ENCODE measurements around the gene RMC1. TPM values are rescaled to one million over a fixed set of nuclear protein-coding genes. Genes with fewer than 3 reads are reported as not detected.
A peak's percentile ranks its signal among the peaks of the same experiment; 100 is the strongest.
"Not testable (repeated sequence)": the region's sequence is repeated elsewhere in the genome, so short reads cannot be mapped to it uniquely, and the experiment has no call there.

The RMC1 gene
- total RNA-seq, 1 experiment from 2014 or later, result 39.8 TPM

DNA sequence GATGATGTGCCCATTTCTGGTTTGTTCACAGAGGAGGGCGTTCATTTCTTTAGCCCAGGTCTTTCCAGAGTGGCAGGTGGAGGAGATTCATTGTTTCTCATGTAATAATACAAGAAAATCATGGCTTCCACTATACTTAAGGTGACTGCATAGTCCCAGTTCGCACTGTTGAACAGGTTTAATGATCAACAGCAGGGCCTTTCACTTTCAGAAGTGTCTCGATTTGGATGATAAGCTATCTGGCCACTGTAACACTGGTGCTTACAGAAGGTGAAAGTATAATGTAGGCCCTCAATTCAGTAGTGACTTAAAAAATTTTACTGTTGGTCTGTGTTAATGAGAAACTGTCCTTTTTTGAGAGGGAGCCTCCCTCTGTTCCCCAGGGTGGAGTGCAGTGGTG, 1.4 kb downstream of the RMC1 start:
- peak overlapping the region; percentile 76 for H3K4me3 ChIP-seq (ENCODE audit: low read depth, low read length, poor library complexity, severe bottlenecking)
- no TSS peak for BruUV-seq (replicated peaks)
- no peak for DNase-seq (ENCODE audit: low spot score)
- no peaks in the 10 kb centered on the region for H3K9me3 ChIP-seq (ENCODE audit: low read depth, low read length, poor library complexity, severe bottlenecking)
- intact Hi-C loops (cut with micrococcal nuclease; ENCODE audit: unreplicated experiment), result loop anchor here (10.0 kb wide), 2 partner anchors 630 to 680 kb away; partner anchors contain the start of gene CABYR
- no peak for TF ChIP-seq EZH2 (IDR thresholded peaks at IDR 0.05; ENCODE audit: borderline replicate concordance, low read depth, low read length, poor library complexity, severe bottlenecking)
- TF ChIP-seq, protein P1, sequence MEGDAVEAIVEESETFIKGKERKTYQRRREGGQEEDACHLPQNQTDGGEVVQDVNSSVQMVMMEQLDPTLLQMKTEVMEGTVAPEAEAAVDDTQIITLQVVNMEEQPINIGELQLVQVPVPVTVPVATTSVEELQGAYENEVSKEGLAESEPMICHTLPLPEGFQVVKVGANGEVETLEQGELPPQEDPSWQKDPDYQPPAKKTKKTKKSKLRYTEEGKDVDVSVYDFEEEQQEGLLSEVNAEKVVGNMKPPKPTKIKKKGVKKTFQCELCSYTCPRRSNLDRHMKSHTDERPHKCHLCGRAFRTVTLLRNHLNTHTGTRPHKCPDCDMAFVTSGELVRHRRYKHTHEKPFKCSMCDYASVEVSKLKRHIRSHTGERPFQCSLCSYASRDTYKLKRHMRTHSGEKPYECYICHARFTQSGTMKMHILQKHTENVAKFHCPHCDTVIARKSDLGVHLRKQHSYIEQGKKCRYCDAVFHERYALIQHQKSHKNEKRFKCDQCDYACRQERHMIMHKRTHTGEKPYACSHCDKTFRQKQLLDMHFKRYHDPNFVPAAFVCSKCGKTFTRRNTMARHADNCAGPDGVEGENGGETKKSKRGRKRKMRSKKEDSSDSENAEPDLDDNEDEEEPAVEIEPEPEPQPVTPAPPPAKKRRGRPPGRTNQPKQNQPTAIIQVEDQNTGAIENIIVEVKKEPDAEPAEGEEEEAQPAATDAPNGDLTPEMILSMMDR (conservative IDR thresholded peaks at IDR 0.05; ENCODE audit: low read depth, low read length), result no peak
- ChIA-PET POLR2A (ENCODE audit: low non-redundant PET) (no interaction called here), CTCF (no interaction called here)
- no peak overlapping the region for H3K27ac ChIP-seq (ENCODE audit: low read depth, low read length, poor library complexity, severe bottlenecking)
- no peaks in the 10 kb centered on the region for H3K27me3 ChIP-seq (replicated peaks; ENCODE audit: insufficient read depth, low read depth, low read length, poor library complexity)
- peaks cover 10% of the 10 kb centered on the region for H3K4me1 ChIP-seq (ENCODE audit: insufficient read depth, low read length, poor library complexity, severe bottlenecking)
- no peaks in the 10 kb centered on the region for H3K36me3 ChIP-seq (ENCODE audit: insufficient read depth, low read length, poor library complexity, severe bottlenecking)

DNA sequence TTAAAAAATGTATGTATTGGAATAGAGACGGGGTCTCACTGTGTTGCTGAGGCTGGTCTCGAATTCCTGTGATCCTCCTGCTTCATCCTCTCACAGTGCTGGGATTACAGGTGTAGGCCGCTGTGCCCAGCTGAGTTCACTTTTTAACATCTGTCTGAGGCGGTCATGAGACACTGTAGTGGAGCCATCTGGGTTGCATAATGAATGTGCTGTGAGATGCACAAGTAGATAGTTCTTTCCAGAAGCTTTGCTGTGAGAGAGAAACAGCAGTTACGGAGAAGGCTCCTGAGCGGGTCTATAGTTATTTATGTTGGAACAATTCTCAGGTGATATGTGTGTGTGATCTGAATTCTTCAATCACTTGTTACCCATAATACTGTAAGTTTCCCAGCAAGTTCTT, 3.1 kb downstream of the RMC1 start:
- no peak for DNase-seq (ENCODE audit: low spot score)
- ChIA-PET CTCF (no interaction called here), POLR2A (ENCODE audit: low non-redundant PET) (no interaction called here)
- H3K4me3 ChIP-seq (ENCODE audit: low read depth, low read length, poor library complexity, severe bottlenecking), result no peak overlapping the region
- H3K9me3 ChIP-seq (ENCODE audit: low read depth, low read length, poor library complexity, severe bottlenecking), result no peaks in the 10 kb centered on the region
- TF ChIP-seq EZH2 (IDR thresholded peaks at IDR 0.05; ENCODE audit: borderline replicate concordance, low read depth, low read length, poor library complexity, severe bottlenecking), result no peak
- TF ChIP-seq, protein P1 (conservative IDR thresholded peaks at IDR 0.05; ENCODE audit: low read depth, low read length), result no peak
- peaks cover 10% of the 10 kb centered on the region for H3K36me3 ChIP-seq (ENCODE audit: insufficient read depth, low read length, poor library complexity, severe bottlenecking)
- H3K4me1 ChIP-seq (ENCODE audit: insufficient read depth, low read length, poor library complexity, severe bottlenecking), result peaks cover 10% of the 10 kb centered on the region
- no TSS peak for BruUV-seq (replicated peaks)
- H3K27ac ChIP-seq (ENCODE audit: low read depth, low read length, poor library complexity, severe bottlenecking), result no peak overlapping the region
- intact Hi-C loops (cut with micrococcal nuclease; ENCODE audit: unreplicated experiment), result loop anchor here (10.0 kb wide), 2 partner anchors 628 to 682 kb away; partner anchors contain the start of gene CABYR
- H3K27me3 ChIP-seq (replicated peaks; ENCODE audit: insufficient read depth, low read depth, low read length, poor library complexity), result no peaks in the 10 kb centered on the region

DNA sequence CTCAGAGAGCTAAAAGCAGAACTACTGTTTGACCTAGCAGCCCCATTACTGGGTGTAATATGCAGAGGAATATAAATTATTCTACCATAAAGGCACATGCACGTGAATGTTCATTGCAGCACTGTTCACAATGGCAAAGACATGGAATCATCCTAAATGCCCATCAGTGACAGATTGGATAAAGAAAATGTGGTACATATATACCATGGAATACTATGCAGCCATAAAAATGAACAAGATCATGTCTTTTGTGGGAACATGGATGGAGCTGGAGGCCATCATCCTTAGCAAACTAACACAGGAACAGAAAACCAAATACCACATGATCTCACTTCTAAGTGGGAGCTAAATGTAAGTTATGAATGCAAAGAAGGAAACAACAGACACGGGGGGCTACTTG, 7.6 kb downstream of the RMC1 start:
- intact Hi-C loops (cut with micrococcal nuclease; ENCODE audit: unreplicated experiment); H3K9me3 ChIP-seq (ENCODE audit: low read depth, low read length, poor library complexity, severe bottlenecking); H3K27ac ChIP-seq (ENCODE audit: low read depth, low read length, poor library complexity, severe bottlenecking); H3K4me3 ChIP-seq (ENCODE audit: low read depth, low read length, poor library complexity, severe bottlenecking); H3K4me1 ChIP-seq (ENCODE audit: insufficient read depth, low read length, poor library complexity, severe bottlenecking); BruUV-seq (replicated peaks); POLR2A ChIA-PET (ENCODE audit: low non-redundant PET); DNase-seq (ENCODE audit: low spot score); H3K27me3 ChIP-seq (replicated peaks; ENCODE audit: insufficient read depth, low read depth, low read length, poor library complexity): not testable (repeated sequence)
- peaks cover 10% of the 10 kb centered on the region for H3K36me3 ChIP-seq (ENCODE audit: insufficient read depth, low read length, poor library complexity, severe bottlenecking)
- CTCF ChIA-PET, result interaction anchor here (0.6 kb wide), 2 partner anchors 12 to 562 kb away, joined by 3 read pairs; no protein-coding TSS in a partner anchor

DNA sequence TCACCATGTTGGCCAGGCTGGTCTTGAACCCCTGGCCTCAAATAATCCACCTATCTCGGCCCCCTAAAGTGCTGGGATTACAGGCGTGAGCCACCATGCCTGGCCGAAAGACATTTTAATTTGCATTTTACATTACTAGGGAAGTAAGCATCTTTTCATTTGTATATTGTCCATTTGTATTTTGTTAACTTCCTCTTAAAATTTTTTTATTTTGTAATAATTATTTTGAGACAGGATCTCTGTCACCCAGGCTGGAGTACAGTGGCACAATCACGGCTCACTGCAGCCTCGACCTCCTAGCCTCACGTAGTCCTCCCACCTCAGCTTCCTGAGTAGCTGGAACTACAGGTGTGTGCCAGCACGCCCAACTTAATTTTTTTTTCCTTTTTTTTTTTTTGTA, 8.9 kb downstream of the RMC1 start:
- CTCF ChIA-PET; H3K27me3 ChIP-seq (replicated peaks; ENCODE audit: insufficient read depth, low read depth, low read length, poor library complexity); BruUV-seq (replicated peaks); H3K9me3 ChIP-seq (ENCODE audit: low read depth, low read length, poor library complexity, severe bottlenecking); H3K27ac ChIP-seq (ENCODE audit: low read depth, low read length, poor library complexity, severe bottlenecking); DNase-seq (ENCODE audit: low spot score); H3K4me1 ChIP-seq (ENCODE audit: insufficient read depth, low read length, poor library complexity, severe bottlenecking); POLR2A ChIA-PET (ENCODE audit: low non-redundant PET); H3K4me3 ChIP-seq (ENCODE audit: low read depth, low read length, poor library complexity, severe bottlenecking); intact Hi-C loops (cut with micrococcal nuclease; ENCODE audit: unreplicated experiment): not testable (repeated sequence)
- peaks cover 19% of the 10 kb centered on the region for H3K36me3 ChIP-seq (ENCODE audit: insufficient read depth, low read length, poor library complexity, severe bottlenecking)
